ENCODE data around the gene LPCAT3. TPM values are rescaled to one million over a fixed set of nuclear protein-coding genes. Genes with fewer than 3 reads are reported as not detected.

The LPCAT3 gene
- total and polyA plus RNA-seq, 2 of the 13 experiments (the other 11 are each of a cell fraction or from before 2014, with no cell fraction given) = 44.5 to 64.3 TPM

DNA sequence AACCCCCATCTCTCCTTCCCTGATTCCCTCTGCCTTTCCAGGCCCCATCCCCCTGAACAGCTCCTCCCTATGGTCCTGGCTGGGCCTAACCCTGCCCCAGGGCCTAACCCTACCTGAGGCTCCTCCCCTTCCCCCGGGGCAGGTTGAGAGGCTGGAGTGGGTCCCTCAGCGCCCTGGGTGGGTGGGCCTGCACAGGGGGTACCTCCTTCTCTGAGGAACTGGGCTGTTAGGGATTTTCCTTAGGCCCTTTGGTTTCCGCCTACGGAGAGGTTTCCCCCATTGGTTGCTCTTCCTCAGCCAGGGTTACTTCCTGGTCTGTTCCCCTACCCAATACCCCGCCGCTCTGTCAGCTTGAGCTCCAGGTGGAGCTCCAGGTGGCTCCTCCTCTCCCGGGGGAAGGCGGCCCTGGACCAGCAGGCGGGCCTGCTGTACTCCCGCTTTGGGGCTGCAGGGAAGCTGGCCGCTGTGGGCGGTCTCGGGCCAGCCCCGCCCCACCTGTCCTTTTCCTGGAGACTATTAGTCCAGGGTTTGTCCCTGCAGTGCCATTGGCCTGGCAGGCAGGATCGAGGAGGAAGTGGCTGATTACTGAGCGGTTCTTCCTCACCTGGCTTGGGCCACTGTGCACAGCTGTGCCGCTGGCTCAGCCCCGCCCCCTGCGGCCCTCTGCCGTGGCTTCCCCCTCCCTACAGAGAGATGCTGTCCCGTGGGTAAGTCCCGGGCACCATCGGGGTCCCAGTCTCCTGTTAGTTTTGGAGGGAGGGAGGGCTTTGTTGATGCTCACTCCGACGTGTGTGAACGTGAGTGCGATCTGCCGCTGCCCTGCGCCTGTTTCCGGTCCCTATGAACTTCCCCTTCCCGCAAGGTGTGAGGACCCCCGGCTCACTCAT, 72.0 kb downstream of the LPCAT3 start (continued):
- TF ChIP-seq, protein P1, sequence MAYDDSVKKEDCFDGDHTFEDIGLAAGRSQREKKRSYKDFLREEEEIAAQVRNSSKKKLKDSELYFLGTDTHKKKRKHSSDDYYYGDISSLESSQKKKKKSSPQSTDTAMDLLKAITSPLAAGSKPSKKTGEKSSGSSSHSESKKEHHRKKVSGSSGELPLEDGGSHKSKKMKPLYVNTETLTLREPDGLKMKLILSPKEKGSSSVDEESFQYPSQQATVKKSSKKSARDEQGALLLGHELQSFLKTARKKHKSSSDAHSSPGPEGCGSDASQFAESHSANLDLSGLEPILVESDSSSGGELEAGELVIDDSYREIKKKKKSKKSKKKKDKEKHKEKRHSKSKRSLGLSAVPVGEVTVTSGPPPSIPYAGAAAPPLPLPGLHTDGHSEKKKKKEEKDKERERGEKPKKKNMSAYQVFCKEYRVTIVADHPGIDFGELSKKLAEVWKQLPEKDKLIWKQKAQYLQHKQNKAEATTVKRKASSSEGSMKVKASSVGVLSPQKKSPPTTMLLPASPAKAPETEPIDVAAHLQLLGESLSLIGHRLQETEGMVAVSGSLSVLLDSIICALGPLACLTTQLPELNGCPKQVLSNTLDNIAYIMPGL (CRISPR knock-in tag; IDR thresholded peaks at IDR 0.05; ENCODE audit: borderline replicate concordance in 1 of 2, low read depth in 1 of 2) = peak; percentile 53 to 58; a peak in 3 of 4 replicates
- TF ChIP-seq ZBTB8A (CRISPR knock-in tag; IDR thresholded peaks at IDR 0.05; ENCODE audit: borderline replicate concordance, low read depth) = no peak
- no peak for TF ChIP-seq ZSCAN29 (CRISPR knock-in tag; conservative IDR thresholded peaks at IDR 0.05)
- TF ChIP-seq, protein P2, sequence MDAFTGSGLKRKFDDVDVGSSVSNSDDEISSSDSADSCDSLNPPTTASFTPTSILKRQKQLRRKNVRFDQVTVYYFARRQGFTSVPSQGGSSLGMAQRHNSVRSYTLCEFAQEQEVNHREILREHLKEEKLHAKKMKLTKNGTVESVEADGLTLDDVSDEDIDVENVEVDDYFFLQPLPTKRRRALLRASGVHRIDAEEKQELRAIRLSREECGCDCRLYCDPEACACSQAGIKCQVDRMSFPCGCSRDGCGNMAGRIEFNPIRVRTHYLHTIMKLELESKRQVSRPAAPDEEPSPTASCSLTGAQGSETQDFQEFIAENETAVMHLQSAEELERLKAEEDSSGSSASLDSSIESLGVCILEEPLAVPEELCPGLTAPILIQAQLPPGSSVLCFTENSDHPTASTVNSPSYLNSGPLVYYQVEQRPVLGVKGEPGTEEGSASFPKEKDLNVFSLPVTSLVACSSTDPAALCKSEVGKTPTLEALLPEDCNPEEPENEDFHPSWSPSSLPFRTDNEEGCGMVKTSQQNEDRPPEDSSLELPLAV (CRISPR knock-in tag; conservative IDR thresholded peaks at IDR 0.05; ENCODE audit: low read depth) = no peak
- TF ChIP-seq RXRA (CRISPR knock-in tag; IDR thresholded peaks at IDR 0.05) = peak; percentile 29; the same call in 1 of the 2 replicates
- TF ChIP-seq SMYD3 (CRISPR knock-in tag; IDR thresholded peaks at IDR 0.05) = no peak
- TF ChIP-seq SNAI1 (CRISPR knock-in tag; IDR thresholded peaks at IDR 0.05; ENCODE audit: borderline replicate concordance) = no peak
- TF ChIP-seq SOX6 (IDR thresholded peaks at IDR 0.05) = no peak
- TF ChIP-seq SOX6 (CRISPR knock-in tag; IDR thresholded peaks at IDR 0.05) = peak; percentile 19; the same call in 1 of the 2 replicates
- TF ChIP-seq KLF15 (CRISPR knock-in tag; IDR thresholded peaks at IDR 0.05; ENCODE audit: borderline replicate concordance) = no peak
- no peak for TF ChIP-seq ESRRA (CRISPR knock-in tag; IDR thresholded peaks at IDR 0.05; ENCODE audit: low read depth)
- TF ChIP-seq, protein P3, sequence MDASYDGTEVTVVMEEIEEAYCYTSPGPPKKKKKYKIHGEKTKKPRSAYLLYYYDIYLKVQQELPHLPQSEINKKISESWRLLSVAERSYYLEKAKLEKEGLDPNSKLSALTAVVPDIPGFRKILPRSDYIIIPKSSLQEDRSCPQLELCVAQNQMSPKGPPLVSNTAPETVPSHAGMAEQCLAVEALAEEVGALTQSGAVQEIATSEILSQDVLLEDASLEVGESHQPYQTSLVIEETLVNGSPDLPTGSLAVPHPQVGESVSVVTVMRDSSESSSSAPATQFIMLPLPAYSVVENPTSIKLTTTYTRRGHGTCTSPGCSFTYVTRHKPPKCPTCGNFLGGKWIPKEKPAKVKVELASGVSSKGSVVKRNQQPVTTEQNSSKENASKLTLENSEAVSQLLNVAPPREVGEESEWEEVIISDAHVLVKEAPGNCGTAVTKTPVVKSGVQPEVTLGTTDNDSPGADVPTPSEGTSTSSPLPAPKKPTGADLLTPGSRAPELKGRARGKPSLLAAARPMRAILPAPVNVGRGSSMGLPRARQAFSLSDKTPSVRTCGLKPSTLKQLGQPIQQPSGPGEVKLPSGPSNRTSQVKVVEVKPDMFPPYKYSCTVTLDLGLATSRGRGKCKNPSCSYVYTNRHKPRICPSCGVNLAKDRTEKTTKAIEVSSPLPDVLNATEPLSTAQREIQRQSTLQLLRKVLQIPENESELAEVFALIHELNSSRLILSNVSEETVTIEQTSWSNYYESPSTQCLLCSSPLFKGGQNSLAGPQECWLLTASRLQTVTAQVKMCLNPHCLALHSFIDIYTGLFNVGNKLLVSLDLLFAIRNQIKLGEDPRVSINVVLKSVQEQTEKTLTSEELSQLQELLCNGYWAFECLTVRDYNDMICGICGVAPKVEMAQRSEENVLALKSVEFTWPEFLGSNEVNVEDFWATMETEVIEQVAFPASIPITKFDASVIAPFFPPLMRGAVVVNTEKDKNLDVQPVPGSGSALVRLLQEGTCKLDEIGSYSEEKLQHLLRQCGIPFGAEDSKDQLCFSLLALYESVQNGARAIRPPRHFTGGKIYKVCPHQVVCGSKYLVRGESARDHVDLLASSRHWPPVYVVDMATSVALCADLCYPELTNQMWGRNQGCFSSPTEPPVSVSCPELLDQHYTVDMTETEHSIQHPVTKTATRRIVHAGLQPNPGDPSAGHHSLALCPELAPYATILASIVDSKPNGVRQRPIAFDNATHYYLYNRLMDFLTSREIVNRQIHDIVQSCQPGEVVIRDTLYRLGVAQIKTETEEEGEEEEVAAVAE (CRISPR knock-in tag; IDR thresholded peaks at IDR 0.05; ENCODE audit: borderline replicate concordance) = peak; percentile 48; the same call in 1 of the 2 replicates
- TF ChIP-seq, protein P4, sequence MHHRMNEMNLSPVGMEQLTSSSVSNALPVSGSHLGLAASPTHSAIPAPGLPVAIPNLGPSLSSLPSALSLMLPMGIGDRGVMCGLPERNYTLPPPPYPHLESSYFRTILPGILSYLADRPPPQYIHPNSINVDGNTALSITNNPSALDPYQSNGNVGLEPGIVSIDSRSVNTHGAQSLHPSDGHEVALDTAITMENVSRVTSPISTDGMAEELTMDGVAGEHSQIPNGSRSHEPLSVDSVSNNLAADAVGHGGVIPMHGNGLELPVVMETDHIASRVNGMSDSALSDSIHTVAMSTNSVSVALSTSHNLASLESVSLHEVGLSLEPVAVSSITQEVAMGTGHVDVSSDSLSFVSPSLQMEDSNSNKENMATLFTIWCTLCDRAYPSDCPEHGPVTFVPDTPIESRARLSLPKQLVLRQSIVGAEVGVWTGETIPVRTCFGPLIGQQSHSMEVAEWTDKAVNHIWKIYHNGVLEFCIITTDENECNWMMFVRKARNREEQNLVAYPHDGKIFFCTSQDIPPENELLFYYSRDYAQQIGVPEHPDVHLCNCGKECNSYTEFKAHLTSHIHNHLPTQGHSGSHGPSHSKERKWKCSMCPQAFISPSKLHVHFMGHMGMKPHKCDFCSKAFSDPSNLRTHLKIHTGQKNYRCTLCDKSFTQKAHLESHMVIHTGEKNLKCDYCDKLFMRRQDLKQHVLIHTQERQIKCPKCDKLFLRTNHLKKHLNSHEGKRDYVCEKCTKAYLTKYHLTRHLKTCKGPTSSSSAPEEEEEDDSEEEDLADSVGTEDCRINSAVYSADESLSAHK (CRISPR knock-in tag; IDR thresholded peaks at IDR 0.05; ENCODE audit: borderline replicate concordance) = no peak
- no peak for TF ChIP-seq U2AF1 (optimal IDR thresholded peaks at IDR 0.05; ENCODE audit: low read depth, low read length)
- TF ChIP-seq ZEB1 (IDR thresholded peaks at IDR 0.05; ENCODE audit: insufficient replicate concordance, low read depth) = peak; percentile 73

All from HepG2 (cell line).